Effector memory CD8-positive, alpha-beta T cell (primary cell): ENCODE results near the gene PDLIM7.
"Not testable (repeated sequence)": the region's sequence is repeated elsewhere in the genome, so short reads cannot be mapped to it uniquely, and the experiment has no call there.

ENCODE experiments used
- ATAC-seq: fragments of 150-1000 bp; cut with Tn5 transposase; replicated peaks from 2 replicates; pipeline ENCODE4 v1.10.0; 2021; ENCODE audit warnings: mild to moderate bottlenecking, moderate library complexity
- DNase-seq, 3 experiments: peaks; one replicate each; pipeline ENCODE4 v3.0.0; 2021
- H3K27ac Mint-ChIP-seq, 2 donors: one replicate each; pipeline ENCODE4 v1.8.0; 2022; ENCODE audit warnings: mild to moderate bottlenecking in 2 of 2, mixed read lengths in 2 of 2, moderate library complexity in 2 of 2
- H3K27me3 Mint-ChIP-seq, 2 donors: one replicate each; pipeline ENCODE4 v1.8.0; 2022; ENCODE audit warnings: mixed read lengths in 2 of 2
- H3K36me3 Mint-ChIP-seq: one replicate; pipeline ENCODE4 v1.8.0; 2022; ENCODE audit warnings: mild to moderate bottlenecking, moderate library complexity, mixed read lengths; ENCODE audit not compliant: insufficient read depth
- H3K4me1 Mint-ChIP-seq, 2 donors: one replicate each; pipeline ENCODE4 v1.8.0; 2022; ENCODE audit warnings: low read depth in 2 of 2, mixed read lengths in 2 of 2
- H3K4me3 Mint-ChIP-seq, 2 donors: one replicate each; pipeline ENCODE4 v1.8.0; 2022; ENCODE audit warnings: mild to moderate bottlenecking in 2 of 2, mixed read lengths in 2 of 2, moderate library complexity in 2 of 2
- H3K9me3 Mint-ChIP-seq, 2 donors: one replicate each; pipeline ENCODE4 v1.8.0; 2022; ENCODE audit warnings: mixed read lengths in 2 of 2

PDLIM7 gene

DNA sequence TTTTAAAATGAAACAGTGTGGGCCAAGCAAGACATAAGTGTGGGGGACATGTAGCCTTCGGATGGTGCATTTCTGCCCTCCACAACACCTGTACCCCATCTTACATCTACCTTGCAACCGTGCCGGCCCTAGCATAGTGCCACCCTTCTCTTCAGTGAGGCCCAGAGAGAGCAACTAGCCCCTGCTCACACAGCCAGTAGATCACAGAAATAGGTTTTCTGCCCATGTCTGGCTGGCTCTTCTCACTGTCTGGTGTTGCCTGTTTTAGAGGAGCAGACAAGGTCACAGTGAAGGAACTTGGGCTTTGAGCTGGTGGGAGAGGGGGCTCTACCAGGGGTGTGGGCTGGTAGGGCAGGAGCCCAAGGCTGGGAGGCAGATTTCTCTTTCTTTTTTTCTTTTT is 11.1 kb downstream of the PDLIM7 start:
- Mint-ChIP-seq H3K27ac (no peak overlapping the region), H3K4me1 (no peaks in the 10 kb centered on the region), H3K36me3 (no peaks in the 10 kb centered on the region), H3K9me3 (no peaks in the 10 kb centered on the region), H3K4me3 (no peak overlapping the region), H3K27me3 (no peaks in the 10 kb centered on the region)
- DNase-seq, result no peak
- no peak for ATAC-seq

DNA sequence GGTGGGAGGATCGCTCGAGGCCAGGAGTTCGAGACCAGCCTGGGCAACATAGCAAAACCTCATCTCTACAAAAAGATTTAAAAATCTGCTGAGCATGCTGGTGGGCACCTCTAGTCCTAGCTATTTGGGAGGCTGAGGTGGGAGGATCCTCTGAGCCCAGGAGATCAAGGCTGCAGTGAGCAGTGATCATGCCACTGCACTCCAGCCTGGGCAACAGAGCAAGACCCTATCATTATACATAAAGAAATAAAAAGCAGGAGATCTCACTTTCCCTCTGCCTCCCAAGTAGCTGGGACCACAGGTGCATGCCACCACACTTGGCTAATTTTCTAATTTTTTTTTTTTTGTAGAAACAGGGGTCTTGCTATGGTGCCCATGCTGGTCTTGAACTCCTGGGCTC is 11.7 kb downstream of the PDLIM7 start:
- not testable (repeated sequence) for ATAC-seq, H3K9me3 Mint-ChIP-seq, DNase-seq, H3K36me3 Mint-ChIP-seq, H3K4me3 Mint-ChIP-seq, H3K27me3 Mint-ChIP-seq, H3K4me1 Mint-ChIP-seq
- H3K27ac Mint-ChIP-seq, result peak overlapping the region in 1 of 2 donors; percentile 6

GRCh38 chr5:177484902-177485549 is 12.4 kb downstream of the PDLIM7 start:
- peak overlapping the region; percentile 6 to 16 for H3K27ac Mint-ChIP-seq
- H3K4me1 Mint-ChIP-seq, result no peaks in the 10 kb centered on the region
- no peaks in the 10 kb centered on the region for H3K27me3 Mint-ChIP-seq
- H3K4me3 Mint-ChIP-seq, result no peak overlapping the region
- H3K9me3 Mint-ChIP-seq, result no peaks in the 10 kb centered on the region
- no peaks in the 10 kb centered on the region for H3K36me3 Mint-ChIP-seq
- DNase-seq (no peak), ATAC-seq (no peak)

- no peak overlapping the region for H3K4me3 Mint-ChIP-seq
- H3K27ac Mint-ChIP-seq, result peak overlapping the region; percentile 6 to 77
- no peaks in the 10 kb centered on the region for H3K27me3 Mint-ChIP-seq
- DNase-seq (no peak), ATAC-seq (no peak)
- H3K9me3 Mint-ChIP-seq, result no peaks in the 10 kb centered on the region
- no peaks in the 10 kb centered on the region for H3K36me3 Mint-ChIP-seq
- H3K4me1 Mint-ChIP-seq, result peaks cover 4 to 6% of the 10 kb centered on the region in 2 donors
Measured at GRCh38 chr5:177483994-177484901, 13.2 kb downstream of the PDLIM7 start.

GRCh38 chr5:177483042-177483441 is 14.4 kb downstream of the PDLIM7 start:
- Mint-ChIP-seq H3K27ac (peak overlapping the region in 1 of 2 donors; percentile 44), H3K36me3 (no peaks in the 10 kb centered on the region), H3K9me3 (no peaks in the 10 kb centered on the region), H3K4me1 (peaks cover 8 to 12% of the 10 kb centered on the region in 2 donors), H3K4me3 (no peak overlapping the region), H3K27me3 (no peaks in the 10 kb centered on the region)
- ATAC-seq, result no peak
- DNase-seq, result no peak

DNA sequence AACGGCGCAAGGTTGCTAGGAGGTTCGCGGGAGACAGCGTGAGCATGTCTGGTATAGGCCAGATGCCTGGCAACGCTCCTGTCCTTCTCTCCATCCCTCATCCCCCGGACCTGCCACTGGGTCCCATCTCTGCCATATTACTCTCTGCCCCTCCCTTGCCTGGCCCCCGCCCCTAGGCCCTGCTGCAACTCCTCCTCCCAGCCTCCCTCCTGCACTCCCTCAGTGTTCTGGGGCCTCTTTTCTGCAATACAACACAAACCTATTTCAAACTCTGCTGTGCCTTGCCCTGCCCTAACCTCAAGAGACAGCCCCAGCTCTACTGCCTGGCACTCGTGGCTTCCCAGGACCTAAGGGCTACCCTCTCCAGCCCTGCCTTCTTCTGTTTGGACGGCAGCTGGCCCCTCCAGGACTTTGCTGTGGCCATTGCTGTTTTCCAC is 15.0 kb downstream of the PDLIM7 start:
- no peak overlapping the region for H3K4me3 Mint-ChIP-seq
- H3K27me3 Mint-ChIP-seq, result no peaks in the 10 kb centered on the region
- H3K36me3 Mint-ChIP-seq, result no peaks in the 10 kb centered on the region
- no peak for ATAC-seq
- no peak for DNase-seq
- H3K4me1 Mint-ChIP-seq, result peaks cover 8 to 12% of the 10 kb centered on the region in 2 donors
- H3K27ac Mint-ChIP-seq, result peak overlapping the region in 1 of 2 donors; percentile 44
- no peaks in the 10 kb centered on the region for H3K9me3 Mint-ChIP-seq

- H3K36me3 Mint-ChIP-seq, result peaks cover 2% of the 10 kb centered on the region
- H3K27me3 Mint-ChIP-seq, result no peaks in the 10 kb centered on the region
- peaks cover 21 to 22% of the 10 kb centered on the region in 2 donors for H3K4me1 Mint-ChIP-seq
- H3K9me3 Mint-ChIP-seq, result no peaks in the 10 kb centered on the region
- peak overlapping the region; percentile 84 to 86 for H3K27ac Mint-ChIP-seq
- peak overlapping the region in 1 of 2 donors; percentile 24 for H3K4me3 Mint-ChIP-seq
- DNase-seq (no peak), ATAC-seq (no peak)
Measured at GRCh38 chr5:177479774-177480173, 17.6 kb downstream of the PDLIM7 start.

GRCh38 chr5:177478711-177479646 is 18.4 kb downstream of the PDLIM7 start:
- ATAC-seq (peak; percentile 84), DNase-seq (no peak)
- H3K4me3 Mint-ChIP-seq, result peak overlapping the region; percentile 20 to 24

GRCh38 chr5:177477701-177478477 is 19.5 kb downstream of the PDLIM7 start:
- peaks cover 10% of the 10 kb centered on the region for H3K36me3 Mint-ChIP-seq
- H3K27me3 Mint-ChIP-seq, result peaks cover 0 to 10% of the 10 kb centered on the region in 2 donors
- H3K27ac Mint-ChIP-seq, result peak overlapping the region; percentile 84 to 86
- H3K9me3 Mint-ChIP-seq, result no peaks in the 10 kb centered on the region
- ATAC-seq (no peak), DNase-seq (no peak)
- no peak overlapping the region for H3K4me3 Mint-ChIP-seq
- H3K4me1 Mint-ChIP-seq, result peaks cover 31 to 32% of the 10 kb centered on the region in 2 donors

More at GRCh38 chr5:177478711-177479646, 18.4 kb downstream of the PDLIM7 start:
- peaks cover 10% of the 10 kb centered on the region for H3K36me3 Mint-ChIP-seq
- H3K27me3 Mint-ChIP-seq, result peaks cover 0 to 7% of the 10 kb centered on the region in 2 donors
- H3K4me1 Mint-ChIP-seq, result peaks cover 29 to 30% of the 10 kb centered on the region in 2 donors
- no peaks in the 10 kb centered on the region for H3K9me3 Mint-ChIP-seq
- H3K27ac Mint-ChIP-seq, result peak overlapping the region; percentile 84 to 86

- no peak for DNase-seq
- no peak for ATAC-seq
- Mint-ChIP-seq H3K27ac (peak overlapping the region; percentile 1 to 73), H3K4me1 (peaks cover 35 to 38% of the 10 kb centered on the region in 2 donors), H3K9me3 (no peaks in the 10 kb centered on the region), H3K4me3 (no peak overlapping the region), H3K36me3 (peaks cover 10% of the 10 kb centered on the region), H3K27me3 (peaks cover 0 to 10% of the 10 kb centered on the region in 2 donors)
Measured at GRCh38 chr5:177476531-177477233, 20.7 kb downstream of the PDLIM7 start.

DNA sequence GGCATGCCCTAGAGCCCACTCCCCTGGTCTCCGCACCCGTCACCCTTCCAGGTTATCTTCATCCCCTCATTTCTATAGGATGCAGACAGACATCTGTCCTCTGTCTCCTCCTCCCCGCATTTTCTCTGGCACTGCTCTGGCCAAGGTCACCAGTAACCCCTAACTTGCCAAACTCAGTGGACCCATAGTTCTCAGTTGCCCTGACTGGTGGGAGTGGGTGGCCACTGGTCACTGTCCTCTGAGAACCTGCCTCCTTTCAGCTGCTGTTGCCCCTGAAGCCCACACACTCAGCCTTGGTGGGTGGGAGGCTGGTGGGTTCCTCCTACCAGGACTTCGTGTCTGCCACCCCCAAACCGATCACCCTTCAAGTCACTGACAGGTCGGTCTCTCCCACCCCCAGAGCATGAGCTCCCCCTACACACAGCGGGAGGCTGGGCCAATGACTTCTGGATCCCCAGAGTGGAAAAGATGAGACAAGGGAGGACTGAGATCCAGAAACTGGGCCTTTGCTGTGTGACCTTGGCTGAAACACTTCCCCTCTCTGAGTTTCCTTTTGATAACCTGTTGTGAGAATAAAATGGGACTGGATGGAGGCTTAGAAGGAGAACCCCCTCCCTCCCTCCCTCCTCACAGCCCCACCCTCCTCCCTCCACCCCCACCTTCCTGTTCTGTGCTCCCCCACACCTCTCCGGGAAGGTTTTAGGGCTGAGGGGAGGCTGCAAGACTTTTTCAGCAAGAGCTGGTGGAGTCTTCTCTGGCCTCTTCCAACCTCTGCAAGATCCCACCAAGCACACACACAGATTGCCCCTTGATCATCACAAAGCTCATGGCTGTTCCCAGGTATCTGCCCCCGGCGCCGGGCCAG is 21.6 kb downstream of the PDLIM7 start:
- H3K9me3 Mint-ChIP-seq, result no peaks in the 10 kb centered on the region
- H3K27ac Mint-ChIP-seq, result peak overlapping the region; percentile 1 to 73

More for the DNA sequence above, 21.6 kb downstream of the PDLIM7 start:
- peaks cover 10% of the 10 kb centered on the region for H3K36me3 Mint-ChIP-seq
- H3K27me3 Mint-ChIP-seq, result peaks cover 0 to 10% of the 10 kb centered on the region in 2 donors
- H3K4me1 Mint-ChIP-seq, result peaks cover 35 to 43% of the 10 kb centered on the region in 2 donors
- no peak for DNase-seq
- H3K4me3 Mint-ChIP-seq, result no peak overlapping the region
- ATAC-seq, result no peak
